22Rv1 (cell line): Measurements from ENCODE around the gene MEGF11.

ENCODE experiments used
- H3K27ac ChIP-seq: fragments of 450-650 bp; 2 replicates; pipeline ENCODE4 v1.5.1; 2017
- CTCF ChIP-seq: fragments of 450-650 bp; IDR thresholded peaks from 2 replicates; pipeline ENCODE4 v1.5.1; 2017; ENCODE audit warnings: mild to moderate bottlenecking
- ZFX ChIP-seq: fragments of 450-650 bp; IDR thresholded peaks from 2 replicates; pipeline ENCODE4 v1.6.1; 2017; ENCODE audit warnings: antibody characterized with exemption, borderline replicate concordance

The MEGF11 gene

GRCh38 chr15:66212563-66212921 lies 41.0 kb downstream of the MEGF11 start:
- H3K27ac ChIP-seq = no peak overlapping the region
- TF ChIP-seq ZFX (no peak), CTCF (no peak)

DNA sequence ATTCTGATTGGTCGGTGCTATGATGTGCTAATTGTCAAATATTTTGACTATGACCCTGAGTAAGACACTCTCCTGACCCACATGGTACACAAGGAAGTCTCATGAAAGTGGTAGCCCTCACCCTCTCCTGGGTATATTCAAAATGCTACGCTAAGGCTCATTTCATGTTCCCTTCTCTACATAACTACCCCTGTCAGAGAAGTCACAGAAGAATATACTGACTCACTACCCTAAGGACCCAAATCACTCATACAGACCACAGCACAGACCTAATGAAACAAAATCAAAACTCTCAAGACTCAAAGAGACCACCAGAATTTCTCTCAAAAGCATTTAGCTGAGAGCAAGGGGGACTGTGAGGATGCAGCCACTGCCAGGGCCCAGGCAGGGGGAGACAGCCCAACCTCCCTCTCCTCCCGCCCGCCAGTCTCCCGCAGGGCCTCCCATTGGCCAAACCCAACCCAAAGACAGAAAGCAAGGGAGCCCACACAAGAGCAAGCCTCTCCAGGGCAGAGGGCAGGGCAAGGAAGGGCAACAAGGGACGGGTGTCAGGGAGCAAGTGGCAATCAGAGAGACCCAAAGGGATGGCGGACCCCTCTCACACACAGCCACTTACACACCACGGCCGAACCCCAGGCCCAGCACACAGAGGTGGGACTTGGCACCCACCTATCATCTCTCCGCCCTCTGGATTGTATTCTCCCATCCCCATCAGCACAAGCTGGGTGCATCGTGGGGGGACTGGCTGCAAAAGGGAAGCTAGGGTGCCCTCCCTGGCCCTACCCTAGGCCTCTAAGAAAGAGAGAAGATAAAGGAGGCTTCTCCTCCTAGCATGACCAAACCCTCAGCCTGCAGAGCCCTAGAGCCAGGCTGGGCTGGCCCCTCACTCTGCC lies 41.6 kb downstream of the MEGF11 start:
- TF ChIP-seq ZFX (no peak), CTCF (no peak)
- H3K27ac ChIP-seq = no peak overlapping the region

- H3K27ac ChIP-seq = no peak overlapping the region
- TF ChIP-seq CTCF (no peak), ZFX (no peak)
These were observed 42.9 kb downstream of the MEGF11 start for GRCh38 chr15:66210684-66211083.

GRCh38 chr15:66198757-66199156 lies 54.8 kb downstream of the MEGF11 start:
- TF ChIP-seq CTCF (no peak), ZFX (no peak)
- H3K27ac ChIP-seq = no peak overlapping the region

DNA sequence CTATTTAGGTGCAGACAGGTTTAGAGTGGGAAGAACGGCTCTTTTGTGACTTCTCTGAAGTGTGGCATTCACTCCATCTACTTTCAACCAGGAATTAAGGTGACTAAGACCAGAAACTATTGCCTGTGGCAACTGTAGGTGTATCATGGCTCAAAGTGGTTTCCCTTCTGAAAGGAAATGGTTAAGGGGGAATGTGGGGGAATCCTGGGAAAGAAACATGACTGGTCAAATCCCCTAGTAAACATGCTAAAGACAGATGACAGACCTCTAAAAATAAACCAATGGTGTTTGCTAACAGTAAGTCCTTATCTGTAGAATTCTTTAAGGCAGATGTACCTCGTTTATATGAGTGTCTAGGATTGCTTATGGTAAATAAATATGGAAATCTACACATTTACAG lies 56.9 kb downstream of the MEGF11 start:
- no peak overlapping the region for H3K27ac ChIP-seq
- no peak for TF ChIP-seq ZFX
- TF ChIP-seq CTCF = no peak

- TF ChIP-seq ZFX (no peak), CTCF (no peak)
- no peak overlapping the region for H3K27ac ChIP-seq
These were observed 57.8 kb downstream of the MEGF11 start for GRCh38 chr15:66195621-66196230.

GRCh38 chr15:66193066-66193465 lies 60.5 kb downstream of the MEGF11 start:
- TF ChIP-seq CTCF = no peak
- TF ChIP-seq ZFX = no peak
- no peak overlapping the region for H3K27ac ChIP-seq
